HG02973 (cell line): ENCODE data around the gene RPTOR.

Experiments used
- ATAC-seq: cut with Tn5 transposase; IDR thresholded peaks from one replicate; pipeline ENCODE4 v1.9.1; 2021; ENCODE audit warnings: moderate library complexity; ENCODE audit not compliant: unreplicated experiment

RPTOR gene

GRCh38 chr17:80660527-80661198, 116.0 kb downstream of the RPTOR start:
- no peak for ATAC-seq

GRCh38 chr17:80662557-80662956, 117.9 kb downstream of the RPTOR start:
- ATAC-seq: no peak

- ATAC-seq: no peak
Observed at GRCh38 chr17:80663781-80664206, 119.2 kb downstream of the RPTOR start.

- no peak for ATAC-seq
Observed at GRCh38 chr17:80664217-80664790, 119.7 kb downstream of the RPTOR start.

GRCh38 chr17:80665792-80666191, 121.2 kb downstream of the RPTOR start:
- no peak for ATAC-seq

- no peak for ATAC-seq
Observed at GRCh38 chr17:80666867-80667266, 122.2 kb downstream of the RPTOR start.

- ATAC-seq: no peak
Observed at GRCh38 chr17:80667462-80668277, 123.0 kb downstream of the RPTOR start.

- no peak for ATAC-seq
Observed at GRCh38 chr17:80668375-80669148, 123.9 kb downstream of the RPTOR start.

GRCh38 chr17:80671039-80671824, 126.6 kb downstream of the RPTOR start:
- ATAC-seq: no peak

GRCh38 chr17:80671825-80672110, 127.1 kb downstream of the RPTOR start:
- no peak for ATAC-seq

GRCh38 chr17:80673152-80673920, 128.7 kb downstream of the RPTOR start:
- ATAC-seq: no peak

GRCh38 chr17:80675438-80676095, 130.9 kb downstream of the RPTOR start:
- ATAC-seq: no peak

- ATAC-seq: no peak
Observed at GRCh38 chr17:80676096-80676466, 131.4 kb downstream of the RPTOR start.

GRCh38 chr17:80676564-80676963, 131.9 kb downstream of the RPTOR start:
- ATAC-seq: no peak

- ATAC-seq: no peak
Observed at GRCh38 chr17:80677214-80677756, 132.6 kb downstream of the RPTOR start.

- ATAC-seq: no peak
Observed at GRCh38 chr17:80679816-80680215, 135.2 kb downstream of the RPTOR start.

- no peak for ATAC-seq
Observed at GRCh38 chr17:80681215-80681614, 136.6 kb downstream of the RPTOR start.

GRCh38 chr17:80682372-80682771, 137.7 kb downstream of the RPTOR start:
- no peak for ATAC-seq

GRCh38 chr17:80683625-80684104, 139.0 kb downstream of the RPTOR start:
- no peak for ATAC-seq
